Measurements from ENCODE around the gene PHF21A. TPM values are rescaled to one million over a fixed set of nuclear protein-coding genes. Genes with fewer than 3 reads are reported as not detected.

The PHF21A gene
- total and polyA plus RNA-seq, 2 donors (not counting 3 experiments of a cell fraction or from before 2014, with no cell fraction given) = 14.1 to 30.5 TPM

DNA sequence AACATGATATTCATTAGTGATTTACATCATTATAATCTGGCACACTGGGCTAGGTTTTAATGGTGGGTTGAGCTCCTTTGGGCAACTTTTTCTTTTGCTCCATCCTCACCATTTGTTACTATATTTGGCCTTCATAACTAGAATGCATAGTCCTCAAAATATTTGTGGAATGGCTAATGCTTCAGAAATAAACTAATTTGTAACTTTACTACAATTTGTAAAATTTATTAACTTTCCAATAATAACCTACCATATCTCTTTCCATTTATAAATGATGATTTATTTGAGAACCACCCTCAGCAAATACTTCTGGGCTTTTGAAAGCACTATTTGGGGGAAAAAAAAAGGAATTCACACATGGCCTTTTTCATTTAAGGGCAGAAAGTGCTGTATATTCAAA, 119.1 kb downstream of the PHF21A start:
- dilution Hi-C loops (cut with MboI; ENCODE audit: extremely low pct_ligation_motif_present, low sequenced_read_pairs) (no loop called here), intact Hi-C loops (cut with micrococcal nuclease) (no loop called here)
- H3K27me3 ChIP-seq (ENCODE audit: control insufficient read depth in 2 of 2, insufficient read depth in 2 of 2, low read length in 2 of 2) = no peaks in the 10 kb centered on the region
- TF ChIP-seq MYC (IDR thresholded peaks at IDR 0.05; ENCODE audit: low read depth, low read length) = no peak
- TF ChIP-seq FOS (IDR thresholded peaks at IDR 0.05; ENCODE audit: borderline replicate concordance, insufficient read depth, low read length) = no peak
- TF ChIP-seq MAX (IDR thresholded peaks at IDR 0.05; ENCODE audit: insufficient read depth, insufficient read length) = no peak
- CTCF ChIA-PET = interaction anchor here (0.7 to 5.3 kb wide), 5 partner anchors 11 to 79 kb away, joined by 3 to 33 read pairs (median 3); no protein-coding TSS in a partner anchor
- no peak for FAIRE-seq
- H3K9ac ChIP-seq (replicated peaks; ENCODE audit: extremely low read depth, insufficient read depth, low read length) = no peak overlapping the region
- no peaks in the 10 kb centered on the region for H3K4me1 ChIP-seq (ENCODE audit: control insufficient read depth, extremely low read depth, insufficient read depth, low read length)
- no TSS peak for BruUV-seq (replicated peaks)
- POLR2A ChIA-PET = no interaction called here
- H3K27ac ChIP-seq (ENCODE audit: insufficient read depth, low read depth, low read length) = no peak overlapping the region
- H3K4me3 ChIP-seq (replicated peaks in 1 of 3; ENCODE audit: insufficient read depth in 1 of 3, low read depth in 1 of 3, low read length in 3 of 3) = no peak overlapping the region
- no peaks in the 10 kb centered on the region for H3K79me2 ChIP-seq (ENCODE audit: control insufficient read depth, insufficient read depth, low read length)
- no peaks in the 10 kb centered on the region for H3K36me3 ChIP-seq (ENCODE audit: control insufficient read depth in 2 of 2, extremely low read depth in 1 of 2, insufficient read depth in 2 of 2, low read length in 2 of 2)
- no peak overlapping the region for H2AFZ ChIP-seq (ENCODE audit: low read depth, low read length)
- no peaks in the 10 kb centered on the region for H3K9me1 ChIP-seq (replicated peaks; ENCODE audit: control insufficient read depth, extremely low read depth, insufficient read depth, low read length)
- DNase-seq (ENCODE audit: low read depth, low spot score) = no peak
- no peak overlapping the region for H3K4me2 ChIP-seq (ENCODE audit: insufficient read depth, low read length)
- H3K9me3 ChIP-seq (replicated peaks; ENCODE audit: control insufficient read depth, insufficient read depth, low read length) = no peaks in the 10 kb centered on the region
- peaks cover 11% of the 10 kb centered on the region for H4K20me1 ChIP-seq (replicated peaks; ENCODE audit: control insufficient read depth, extremely low read depth, insufficient read depth, low read length)

DNA sequence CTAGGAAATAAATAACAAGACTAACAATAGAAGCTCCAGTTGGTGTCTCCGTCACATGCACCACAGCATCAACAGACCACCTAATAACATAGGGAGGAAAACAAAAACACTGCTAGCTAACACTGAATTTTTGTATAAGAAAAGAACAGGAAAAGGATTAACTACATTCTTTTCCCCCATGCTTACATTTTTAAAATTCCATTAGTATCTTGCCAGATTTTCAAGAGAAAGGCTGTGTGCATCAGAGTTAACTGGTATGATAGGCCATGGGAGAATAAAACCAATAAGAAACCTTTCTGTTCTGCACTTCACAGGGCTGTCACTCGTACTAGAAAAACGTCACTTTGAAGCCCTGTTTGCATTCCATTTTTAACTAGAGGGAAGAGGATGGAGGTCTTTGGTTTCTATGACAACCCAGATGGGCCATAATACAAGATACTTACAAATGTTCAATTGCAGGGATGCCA, 119.8 kb downstream of the PHF21A start:
- no peak overlapping the region for H3K27ac ChIP-seq (ENCODE audit: insufficient read depth, low read depth, low read length)
- no peak for FAIRE-seq
- POLR2A ChIA-PET = no interaction called here
- peaks cover 10% of the 10 kb centered on the region for H4K20me1 ChIP-seq (replicated peaks; ENCODE audit: control insufficient read depth, extremely low read depth, insufficient read depth, low read length)
- H3K4me1 ChIP-seq (ENCODE audit: control insufficient read depth, extremely low read depth, insufficient read depth, low read length) = no peaks in the 10 kb centered on the region
- no peaks in the 10 kb centered on the region for H3K9me1 ChIP-seq (replicated peaks; ENCODE audit: control insufficient read depth, extremely low read depth, insufficient read depth, low read length)
- DNase-seq (ENCODE audit: low read depth, low spot score) = peak; percentile 44
- H3K4me2 ChIP-seq (ENCODE audit: insufficient read depth, low read length) = no peak overlapping the region
- no peaks in the 10 kb centered on the region for H3K27me3 ChIP-seq (ENCODE audit: control insufficient read depth in 2 of 2, insufficient read depth in 2 of 2, low read length in 2 of 2)
- CTCF ChIA-PET = interaction anchor here (0.9 to 5.3 kb wide), 3 partner anchors 10 to 37 kb away, joined by 3 to 33 read pairs (median 4); no protein-coding TSS in a partner anchor
- H3K9me3 ChIP-seq (replicated peaks; ENCODE audit: control insufficient read depth, insufficient read depth, low read length) = no peaks in the 10 kb centered on the region
- no peak for TF ChIP-seq CTCF (IDR thresholded peaks at IDR 0.05; ENCODE audit: extremely low read depth in 1 of 2, insufficient read depth in 1 of 2, low read depth in 1 of 2, low read length in 2 of 2)
- no peak for TF ChIP-seq MAX (IDR thresholded peaks at IDR 0.05; ENCODE audit: insufficient read depth, insufficient read length)
- TF ChIP-seq GATA2 (IDR thresholded peaks at IDR 0.05; ENCODE audit: insufficient read depth, insufficient read length, low read depth, low read length) = no peak
- TF ChIP-seq MYC (IDR thresholded peaks at IDR 0.05; ENCODE audit: low read depth, low read length) = no peak
- no peak for TF ChIP-seq JUN (IDR thresholded peaks at IDR 0.05; ENCODE audit: borderline replicate concordance, insufficient read depth, insufficient read length, low read depth)
- TF ChIP-seq POLR2A (IDR thresholded peaks at IDR 0.05; ENCODE audit: low read depth, low read length) = no peak
- TF ChIP-seq FOS (IDR thresholded peaks at IDR 0.05; ENCODE audit: borderline replicate concordance, insufficient read depth, low read length) = no peak
- no peak for TF ChIP-seq EZH2 (IDR thresholded peaks at IDR 0.05; ENCODE audit: borderline replicate concordance, low read depth, low read length, severe bottlenecking)
- no peak for TF ChIP-seq POLR2AphosphoS5 (IDR thresholded peaks at IDR 0.05; ENCODE audit: insufficient read depth, low read depth, low read length)
- dilution Hi-C loops (cut with MboI; ENCODE audit: extremely low pct_ligation_motif_present, low sequenced_read_pairs) (no loop called here), intact Hi-C loops (cut with micrococcal nuclease) (no loop called here)
- H3K79me2 ChIP-seq (ENCODE audit: control insufficient read depth, insufficient read depth, low read length) = no peaks in the 10 kb centered on the region
- BruUV-seq (replicated peaks) = no TSS peak
- H3K36me3 ChIP-seq (ENCODE audit: control insufficient read depth in 2 of 2, extremely low read depth in 1 of 2, insufficient read depth in 2 of 2, low read length in 2 of 2) = no peaks in the 10 kb centered on the region
- no peak overlapping the region for H2AFZ ChIP-seq (ENCODE audit: low read depth, low read length)
- no peak overlapping the region for H3K4me3 ChIP-seq (replicated peaks in 1 of 3; ENCODE audit: insufficient read depth in 1 of 3, low read depth in 1 of 3, low read length in 3 of 3)
- H3K9ac ChIP-seq (replicated peaks; ENCODE audit: extremely low read depth, insufficient read depth, low read length) = no peak overlapping the region

All from endothelial cell of umbilical vein (primary cell).